Progenitor cell of endocrine pancreas (in vitro differentiated cells): ENCODE data around the gene TMEM134. TPM values are rescaled to one million over a fixed set of nuclear protein-coding genes. Genes with fewer than 3 reads are reported as not detected.

Experiments used
- DNase-seq: peaks from one replicate; pipeline ENCODE4 v3.0.0; 2021; ENCODE audit warnings: low spot score; ENCODE audit not compliant: unreplicated experiment
- H3K27ac Mint-ChIP-seq: 2 replicates; pipeline ENCODE4 v1.8.0; 2021; ENCODE audit warnings: mild to moderate bottlenecking, moderate library complexity, mixed read lengths
- H3K27me3 Mint-ChIP-seq: 2 replicates; pipeline ENCODE4 v1.8.0; 2021; ENCODE audit warnings: mixed read lengths
- H3K36me3 Mint-ChIP-seq: 2 replicates; pipeline ENCODE4 v1.8.0; 2022; ENCODE audit warnings: mixed read lengths; ENCODE audit not compliant: insufficient read depth
- H3K4me1 Mint-ChIP-seq: 2 replicates; pipeline ENCODE4 v1.8.0; 2021; ENCODE audit warnings: low read depth, mixed read lengths
- H3K4me3 Mint-ChIP-seq: 2 replicates; pipeline ENCODE4 v1.8.0; 2021; ENCODE audit warnings: low read depth, mild to moderate bottlenecking, moderate library complexity, mixed read lengths
- H3K9me3 Mint-ChIP-seq: 2 replicates; pipeline ENCODE4 v1.8.0; 2021; ENCODE audit warnings: low read depth, mixed read lengths
- total RNA-seq: library from RNA; stranded (reverse); gene quantifications from 2 replicates; pipeline ENCODE4 v1.2.1, GENCODE V29; 2021
- TF ChIP-seq, protein P1 (sequence below): fragments of 200-600 bp; sonication (generic); IDR thresholded peaks from one replicate; pipeline ENCODE4 v1.5.0; 2021; ENCODE audit warnings: antibody characterized with exemption, mild to moderate bottlenecking; ENCODE audit not compliant: unreplicated experiment

TMEM134 gene
- total RNA-seq, 1 donor from 2014 or later: 63.3 TPM

DNA sequence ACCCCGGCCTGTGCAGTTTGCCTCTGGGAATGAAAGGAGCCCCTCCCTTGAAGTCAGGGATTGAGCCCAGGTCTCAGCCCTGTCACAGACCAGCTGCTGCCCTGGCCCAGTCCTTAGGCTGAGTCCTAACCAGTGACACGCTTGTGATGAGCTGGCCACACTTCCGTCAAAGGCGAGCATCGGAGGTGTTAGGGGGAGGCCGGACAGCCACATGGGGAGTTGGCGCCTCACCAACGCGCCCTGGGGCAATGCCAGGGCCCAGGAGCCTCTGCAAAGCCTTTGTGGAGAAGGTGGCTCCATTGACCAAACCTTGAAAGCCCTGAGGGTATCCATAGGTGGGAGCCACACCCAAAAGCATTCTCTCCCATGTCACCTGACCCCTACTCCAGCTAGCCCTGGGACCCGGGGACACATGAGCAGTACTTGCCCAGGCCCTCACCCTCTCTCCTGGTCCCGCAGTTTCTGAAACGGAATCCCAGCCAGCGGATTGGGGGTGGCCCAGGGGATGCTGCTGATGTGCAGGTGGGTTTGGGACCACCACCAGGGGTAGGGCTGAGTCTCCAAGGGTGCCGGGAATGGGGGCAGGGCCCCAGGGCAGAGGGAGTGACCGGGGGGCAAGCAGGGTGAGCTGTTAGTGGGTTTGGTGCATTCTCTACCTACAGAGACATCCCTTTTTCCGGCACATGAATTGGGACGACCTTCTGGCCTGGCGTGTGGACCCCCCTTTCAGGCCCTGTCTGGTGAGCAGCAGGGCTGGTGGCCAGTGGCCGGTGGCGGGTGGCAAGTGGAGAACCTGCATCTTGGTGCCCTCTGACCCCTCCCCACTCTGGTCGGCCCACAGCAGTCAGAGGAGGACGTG, 35.3 kb downstream of the TMEM134 start:
- peaks cover under 1% of the 10 kb centered on the region for H3K4me1 Mint-ChIP-seq
- H3K9me3 Mint-ChIP-seq: no peaks in the 10 kb centered on the region
- H3K27ac Mint-ChIP-seq: no peak overlapping the region
- TF ChIP-seq, protein P1, sequence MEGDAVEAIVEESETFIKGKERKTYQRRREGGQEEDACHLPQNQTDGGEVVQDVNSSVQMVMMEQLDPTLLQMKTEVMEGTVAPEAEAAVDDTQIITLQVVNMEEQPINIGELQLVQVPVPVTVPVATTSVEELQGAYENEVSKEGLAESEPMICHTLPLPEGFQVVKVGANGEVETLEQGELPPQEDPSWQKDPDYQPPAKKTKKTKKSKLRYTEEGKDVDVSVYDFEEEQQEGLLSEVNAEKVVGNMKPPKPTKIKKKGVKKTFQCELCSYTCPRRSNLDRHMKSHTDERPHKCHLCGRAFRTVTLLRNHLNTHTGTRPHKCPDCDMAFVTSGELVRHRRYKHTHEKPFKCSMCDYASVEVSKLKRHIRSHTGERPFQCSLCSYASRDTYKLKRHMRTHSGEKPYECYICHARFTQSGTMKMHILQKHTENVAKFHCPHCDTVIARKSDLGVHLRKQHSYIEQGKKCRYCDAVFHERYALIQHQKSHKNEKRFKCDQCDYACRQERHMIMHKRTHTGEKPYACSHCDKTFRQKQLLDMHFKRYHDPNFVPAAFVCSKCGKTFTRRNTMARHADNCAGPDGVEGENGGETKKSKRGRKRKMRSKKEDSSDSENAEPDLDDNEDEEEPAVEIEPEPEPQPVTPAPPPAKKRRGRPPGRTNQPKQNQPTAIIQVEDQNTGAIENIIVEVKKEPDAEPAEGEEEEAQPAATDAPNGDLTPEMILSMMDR: no peak
- DNase-seq: no peak
- no peaks in the 10 kb centered on the region for H3K27me3 Mint-ChIP-seq
- H3K4me3 Mint-ChIP-seq: no peak overlapping the region
- peaks cover 3% of the 10 kb centered on the region for H3K36me3 Mint-ChIP-seq

DNA sequence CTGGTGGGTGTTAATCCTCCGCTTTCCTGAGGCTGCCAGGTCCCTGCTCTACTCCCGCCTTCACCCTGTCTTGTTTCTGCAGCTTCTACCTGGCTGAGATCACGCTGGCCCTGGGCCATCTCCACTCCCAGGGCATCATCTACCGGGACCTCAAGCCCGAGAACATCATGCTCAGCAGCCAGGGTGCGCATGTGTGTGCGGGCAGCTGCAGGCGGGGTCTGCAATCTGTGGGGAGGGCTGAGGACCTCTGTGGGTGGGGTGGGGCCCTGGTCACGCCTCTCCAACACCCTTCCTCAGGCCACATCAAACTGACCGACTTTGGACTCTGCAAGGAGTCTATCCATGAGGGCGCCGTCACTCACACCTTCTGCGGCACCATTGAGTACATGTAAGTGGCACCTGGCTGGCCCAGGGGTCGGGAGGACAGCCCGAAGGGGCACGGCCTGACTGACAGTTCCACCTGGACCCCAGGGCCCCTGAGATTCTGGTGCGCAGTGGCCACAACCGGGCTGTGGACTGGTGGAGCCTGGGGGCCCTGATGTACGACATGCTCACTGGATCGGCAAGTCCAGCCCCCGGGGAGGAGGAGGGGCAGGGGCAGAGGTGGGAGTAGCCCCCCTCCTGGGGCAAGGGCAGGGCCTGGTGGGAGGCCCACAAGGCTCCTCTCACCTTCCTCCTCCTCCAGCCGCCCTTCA, 36.2 kb downstream of the TMEM134 start:
- Mint-ChIP-seq H3K4me3 (no peak overlapping the region), H3K27me3 (no peaks in the 10 kb centered on the region), H3K4me1 (peaks cover 2% of the 10 kb centered on the region), H3K27ac (no peak overlapping the region), H3K36me3 (peaks cover 3% of the 10 kb centered on the region), H3K9me3 (no peaks in the 10 kb centered on the region)
- TF ChIP-seq, protein P1: no peak
- DNase-seq: no peak

DNA sequence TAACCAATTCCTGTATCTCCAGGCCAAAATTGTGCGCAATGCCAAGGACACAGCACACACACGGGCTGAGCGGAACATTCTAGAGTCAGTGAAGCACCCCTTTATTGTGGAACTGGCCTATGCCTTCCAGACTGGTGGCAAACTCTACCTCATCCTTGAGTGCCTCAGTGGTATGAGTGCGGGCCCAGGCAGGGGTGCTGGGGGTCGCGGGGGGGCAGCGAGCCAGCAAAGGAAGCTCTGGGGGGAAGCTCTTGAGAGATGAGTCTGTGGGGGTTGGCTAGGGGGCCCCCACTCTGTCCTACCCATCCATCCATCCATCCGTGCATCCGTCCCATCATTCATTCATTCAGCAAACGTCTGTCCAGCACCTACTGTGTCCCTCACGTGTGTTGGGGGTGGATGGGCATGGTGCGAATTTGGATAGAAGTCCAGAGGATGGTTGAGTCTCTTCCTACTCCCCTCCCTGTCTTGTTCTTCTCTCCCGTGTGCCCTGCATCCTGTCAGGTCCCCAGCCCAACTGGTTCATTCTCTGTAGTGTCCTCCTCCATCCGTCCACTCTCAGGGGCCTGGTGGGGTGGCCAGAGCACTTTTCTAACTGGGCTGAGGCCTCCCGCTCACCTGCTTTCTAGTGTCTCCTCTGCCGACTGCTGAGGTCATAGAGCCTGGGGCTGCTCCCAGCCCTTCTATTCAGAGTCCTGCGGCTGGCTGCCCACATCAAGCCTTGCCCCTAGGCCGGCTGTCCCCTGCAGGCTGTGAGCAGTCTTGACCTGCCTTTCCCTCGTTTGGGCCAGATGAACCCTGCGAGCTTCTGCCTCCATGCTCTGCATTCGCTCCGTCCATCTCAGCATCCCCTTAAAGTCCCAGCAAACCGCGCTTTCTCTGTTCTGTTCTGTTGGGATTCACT, 37.5 kb downstream of the TMEM134 start:
- H3K4me3 Mint-ChIP-seq: peak overlapping the region; percentile 10
- TF ChIP-seq, protein P1: no peak
- H3K9me3 Mint-ChIP-seq: no peaks in the 10 kb centered on the region
- no peak overlapping the region for H3K27ac Mint-ChIP-seq
- H3K27me3 Mint-ChIP-seq: no peaks in the 10 kb centered on the region
- DNase-seq: no peak
- H3K36me3 Mint-ChIP-seq: peaks cover 3% of the 10 kb centered on the region
- peaks cover 4% of the 10 kb centered on the region for H3K4me1 Mint-ChIP-seq

DNA sequence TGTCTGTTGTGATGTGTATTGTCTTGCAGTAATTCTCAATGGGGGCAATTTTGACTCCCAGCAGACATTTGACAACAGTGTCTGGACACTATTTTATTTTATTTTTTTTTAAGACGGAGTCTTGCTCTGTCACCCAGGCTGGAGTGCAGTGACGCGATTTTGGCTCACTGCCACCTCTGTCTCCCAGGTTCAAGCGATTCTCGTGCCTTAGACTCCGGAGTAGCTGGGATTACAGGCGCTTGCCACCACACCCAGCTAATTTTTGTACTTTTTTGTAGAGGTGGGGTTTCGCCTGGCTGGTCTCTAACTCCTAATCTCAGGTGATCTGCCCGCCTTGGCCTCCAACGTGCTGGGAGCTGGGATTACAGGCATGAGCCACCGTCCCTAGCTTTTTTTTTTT, 39.3 kb downstream of the TMEM134 start:
- peak overlapping the region; percentile 95 for H3K4me3 Mint-ChIP-seq
- peaks cover 4% of the 10 kb centered on the region for H3K4me1 Mint-ChIP-seq
- DNase-seq: no peak
- no peaks in the 10 kb centered on the region for H3K27me3 Mint-ChIP-seq
- TF ChIP-seq, protein P1: no peak
- H3K9me3 Mint-ChIP-seq: no peaks in the 10 kb centered on the region
- H3K27ac Mint-ChIP-seq: no peak overlapping the region
- peaks cover 3% of the 10 kb centered on the region for H3K36me3 Mint-ChIP-seq
